WERI-Rb-1 (cell line): ENCODE data around the gene PER2.

Source experiments
- DNase-seq: peaks from one replicate; pipeline ENCODE4 v3.0.0-alpha.2; 2020
- H3K27ac ChIP-seq: fragments of 250-450 bp; sonication (Bioruptor Pico); 2 replicates; pipeline ENCODE4 v1.5.1; 2020; ENCODE audit warnings: mild to moderate bottlenecking, moderate library complexity
- H3K27me3 ChIP-seq: fragments of 250-450 bp; sonication (Bioruptor Pico); 2 replicates; pipeline ENCODE4 v1.5.1; 2021; ENCODE audit warnings: mild to moderate bottlenecking, low read depth, moderate library complexity; ENCODE audit not compliant: insufficient read depth, severe bottlenecking
- H3K36me3 ChIP-seq: fragments of 250-450 bp; sonication (Bioruptor Pico); 2 replicates; pipeline ENCODE4 v1.5.1; 2020; ENCODE audit warnings: mild to moderate bottlenecking, moderate library complexity
- H3K4me3 ChIP-seq: 2 replicates; pipeline ENCODE4 v1.5.1; 2011; ENCODE audit warnings: low read depth, mild to moderate bottlenecking, control low read depth, low read length
- H3K9me3 ChIP-seq: fragments of 250-450 bp; sonication (Bioruptor Pico); 2 replicates; pipeline ENCODE4 v1.5.1; 2021; ENCODE audit warnings: mild to moderate bottlenecking, moderate library complexity; ENCODE audit not compliant: severe bottlenecking
- CTCF ChIP-seq: IDR thresholded peaks from 2 replicates; pipeline ENCODE4 v1.5.1; 2011; ENCODE audit warnings: low read depth, mild to moderate bottlenecking, control low read depth, inconsistent platforms, low read length

Gene PER2

GRCh38 chr2:238231809-238232208 lies 56.6 kb downstream of the PER2 start:
- no peak overlapping the region for H3K4me3 ChIP-seq
- no peak for TF ChIP-seq CTCF
- no peaks in the 10 kb centered on the region for H3K36me3 ChIP-seq
- H3K9me3 ChIP-seq: no peaks in the 10 kb centered on the region
- H3K27ac ChIP-seq: no peak overlapping the region
- DNase-seq: no peak
- H3K27me3 ChIP-seq: no peaks in the 10 kb centered on the region

GRCh38 chr2:238231251-238231793 lies 57.1 kb downstream of the PER2 start:
- Histone ChIP-seq H3K4me3 (no peak overlapping the region), H3K27ac (no peak overlapping the region), H3K36me3 (no peaks in the 10 kb centered on the region), H3K9me3 (no peaks in the 10 kb centered on the region), H3K27me3 (no peaks in the 10 kb centered on the region)
- no peak for DNase-seq
- no peak for TF ChIP-seq CTCF

GRCh38 chr2:238230699-238231098 lies 57.7 kb downstream of the PER2 start:
- H3K27me3 ChIP-seq: no peaks in the 10 kb centered on the region
- H3K4me3 ChIP-seq: no peak overlapping the region
- no peaks in the 10 kb centered on the region for H3K36me3 ChIP-seq
- no peak overlapping the region for H3K27ac ChIP-seq
- no peak for DNase-seq
- H3K9me3 ChIP-seq: no peaks in the 10 kb centered on the region
- TF ChIP-seq CTCF: no peak

GRCh38 chr2:238228700-238229099 lies 59.7 kb downstream of the PER2 start:
- no peak for TF ChIP-seq CTCF
- no peak overlapping the region for H3K27ac ChIP-seq

GRCh38 chr2:238227587-238228032 lies 60.8 kb downstream of the PER2 start:
- Histone ChIP-seq H3K4me3 (no peak overlapping the region), H3K9me3 (no peaks in the 10 kb centered on the region), H3K27ac (no peak overlapping the region), H3K27me3 (no peaks in the 10 kb centered on the region), H3K36me3 (no peaks in the 10 kb centered on the region)
- no peak for DNase-seq
- TF ChIP-seq CTCF: no peak

More at GRCh38 chr2:238228700-238229099, 59.7 kb downstream of the PER2 start:
- Histone ChIP-seq H3K27me3 (no peaks in the 10 kb centered on the region), H3K4me3 (no peak overlapping the region), H3K9me3 (no peaks in the 10 kb centered on the region), H3K36me3 (no peaks in the 10 kb centered on the region)
- DNase-seq: no peak
